ENCODE data around the gene INPP5K. TPM values are rescaled to one million over a fixed set of nuclear protein-coding genes. Genes with fewer than 3 reads are reported as not detected.
A peak's percentile ranks its signal among the peaks of the same experiment; 100 is the strongest.
"Not testable (repeated sequence)": the region's sequence is repeated elsewhere in the genome, so short reads cannot be mapped to it uniquely, and the experiment has no call there.

The INPP5K gene
- total RNA-seq, result 58.2 TPM

GRCh38 chr17:1516388-1517161, at the start of gene INPP5K:
INPP5K (minus strand) TSS chr17:1516612; CDS start chr17:1516499, 113 bp downstream.
- peak; percentile 94 to 98 (median 98) for DNase-seq (ENCODE audit: low read depth in 2 of 3, low spot score in 2 of 3)

DNA sequence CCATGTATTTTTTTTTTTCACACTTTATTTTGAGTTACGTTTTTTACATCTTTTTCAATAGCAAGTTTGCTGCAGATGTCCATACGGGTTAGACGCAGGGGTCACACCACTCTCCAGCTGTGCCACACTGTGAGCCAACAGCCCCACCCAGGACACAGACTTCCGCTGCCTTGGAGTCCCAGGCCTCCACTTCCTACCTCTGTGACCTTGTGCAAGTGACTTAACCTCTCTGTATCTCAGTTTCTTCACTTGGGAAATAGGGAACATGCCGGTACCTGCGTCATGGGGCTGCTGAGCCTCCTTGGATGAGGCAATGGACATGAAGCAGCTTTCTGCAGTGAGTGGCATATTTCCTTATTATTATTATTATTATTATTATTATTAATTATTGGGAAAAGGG, 49.5 kb upstream of the INPP5K start:
- DNase-seq (ENCODE audit: low read depth in 2 of 3, low spot score in 2 of 3), result no peak

GRCh38 chr17:1563786-1564613, 47.6 kb upstream of the INPP5K start:
- DNase-seq (ENCODE audit: low read depth in 2 of 3, low spot score in 2 of 3), result peak in 1 of 3 donors; percentile 21

DNA sequence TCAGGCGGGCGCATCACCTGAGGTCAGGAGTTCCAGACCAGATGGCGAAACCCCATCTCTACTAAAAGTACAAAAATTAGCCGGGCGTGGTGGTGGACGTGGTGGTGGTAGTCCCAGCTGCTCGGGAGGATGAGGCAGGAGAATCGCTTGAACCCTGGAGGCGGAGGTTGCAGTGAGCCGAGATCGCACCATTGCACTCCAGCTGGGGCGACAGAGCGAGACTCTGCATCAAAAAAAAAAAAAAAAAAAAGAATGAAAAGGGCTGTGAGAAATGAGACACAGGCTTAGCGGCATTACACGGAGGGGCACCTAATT, 47.0 kb upstream of the INPP5K start:
- not testable (repeated sequence) for DNase-seq (ENCODE audit: low read depth in 2 of 3, low spot score in 2 of 3)

DNA sequence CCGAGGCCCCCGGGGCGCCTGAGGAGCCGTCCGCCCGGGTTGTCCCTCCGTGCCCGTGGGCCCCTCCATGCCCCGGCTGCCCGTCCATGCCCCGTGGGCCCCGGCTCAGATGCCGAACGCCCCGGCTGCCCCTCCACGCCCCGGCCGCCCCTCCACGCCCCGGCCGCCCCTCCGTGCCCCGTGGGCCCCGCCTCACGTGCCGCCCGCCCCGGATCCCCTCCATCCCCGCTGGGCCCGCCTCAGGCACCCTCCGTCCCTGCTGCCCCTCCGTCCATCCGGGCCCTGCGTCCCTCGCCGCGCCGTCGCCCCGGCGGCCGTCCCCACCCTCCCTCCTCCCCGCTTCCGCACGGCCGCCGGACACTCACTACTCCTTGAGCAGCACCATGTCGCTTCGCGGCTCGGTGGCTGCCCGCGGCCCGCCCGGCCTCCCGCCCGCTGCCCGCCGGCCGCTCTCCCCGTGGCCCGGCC, 45.8 kb upstream of the INPP5K start:
- DNase-seq (ENCODE audit: low read depth in 2 of 3, low spot score in 2 of 3), result peak in 1 of 3 donors; percentile 11

DNA sequence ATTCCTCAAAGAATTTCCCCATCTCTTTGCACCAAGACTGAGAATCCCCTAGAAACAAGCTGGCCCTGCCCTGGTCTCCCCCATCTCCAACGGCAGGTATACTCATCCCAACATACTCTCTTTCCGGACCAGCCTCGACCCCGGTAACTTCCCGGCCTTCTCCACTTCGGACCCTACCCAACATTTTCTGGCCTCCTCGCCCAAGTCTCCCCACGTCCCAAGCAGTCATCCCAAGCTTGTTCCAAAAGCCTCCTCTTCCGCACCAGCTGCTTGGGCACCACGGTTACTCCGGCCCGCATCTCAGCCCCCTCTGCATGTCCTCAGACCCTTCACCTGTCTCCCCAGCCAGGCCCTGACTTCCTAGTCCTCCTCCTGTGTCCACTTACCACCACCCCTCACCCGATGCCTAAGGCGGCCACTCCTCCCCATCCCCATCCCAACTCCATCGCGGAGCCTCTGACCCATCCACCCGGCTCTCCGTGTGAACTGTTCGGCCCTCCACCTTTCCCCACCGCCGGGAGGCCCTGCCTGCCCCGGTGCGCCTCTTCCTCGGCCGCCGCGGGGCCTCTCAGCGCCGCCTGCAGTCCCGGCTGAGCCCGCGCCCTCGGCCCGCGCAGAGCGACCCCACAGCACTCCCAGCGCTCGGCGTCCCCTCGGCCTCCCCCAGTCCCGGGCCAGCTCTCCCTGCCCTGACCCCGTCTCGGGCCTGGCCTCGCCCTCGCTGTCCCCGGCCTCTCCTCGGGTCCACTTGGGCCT, 45.2 kb upstream of the INPP5K start:
- peak in 1 of 3 donors; percentile 38 for DNase-seq (ENCODE audit: low read depth in 2 of 3, low spot score in 2 of 3)

DNA sequence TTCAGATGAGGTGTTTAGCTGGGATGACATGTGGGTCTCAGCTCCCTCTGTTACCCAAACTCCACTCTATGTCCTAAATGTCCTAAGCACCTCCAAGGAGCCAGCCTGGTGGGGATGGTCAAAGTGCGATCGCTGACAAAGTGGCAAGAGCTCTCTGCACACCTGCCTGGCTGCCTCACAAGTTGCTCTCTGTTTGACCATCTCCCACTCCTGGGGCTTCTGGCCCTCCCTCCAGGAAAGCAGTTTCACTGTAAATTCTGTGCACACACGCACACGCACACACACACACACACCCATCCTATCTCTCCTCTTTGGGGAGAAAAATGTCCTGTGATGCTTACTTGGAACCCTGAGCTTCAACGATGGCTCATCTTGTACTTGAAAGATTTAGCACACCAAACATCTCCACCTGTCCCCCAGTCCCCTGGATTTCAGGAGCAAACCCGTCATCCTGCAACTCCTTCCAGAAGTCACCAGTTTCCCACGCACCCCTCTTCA, 44.5 kb upstream of the INPP5K start:
- DNase-seq (ENCODE audit: low read depth in 2 of 3, low spot score in 2 of 3), result no peak

DNA sequence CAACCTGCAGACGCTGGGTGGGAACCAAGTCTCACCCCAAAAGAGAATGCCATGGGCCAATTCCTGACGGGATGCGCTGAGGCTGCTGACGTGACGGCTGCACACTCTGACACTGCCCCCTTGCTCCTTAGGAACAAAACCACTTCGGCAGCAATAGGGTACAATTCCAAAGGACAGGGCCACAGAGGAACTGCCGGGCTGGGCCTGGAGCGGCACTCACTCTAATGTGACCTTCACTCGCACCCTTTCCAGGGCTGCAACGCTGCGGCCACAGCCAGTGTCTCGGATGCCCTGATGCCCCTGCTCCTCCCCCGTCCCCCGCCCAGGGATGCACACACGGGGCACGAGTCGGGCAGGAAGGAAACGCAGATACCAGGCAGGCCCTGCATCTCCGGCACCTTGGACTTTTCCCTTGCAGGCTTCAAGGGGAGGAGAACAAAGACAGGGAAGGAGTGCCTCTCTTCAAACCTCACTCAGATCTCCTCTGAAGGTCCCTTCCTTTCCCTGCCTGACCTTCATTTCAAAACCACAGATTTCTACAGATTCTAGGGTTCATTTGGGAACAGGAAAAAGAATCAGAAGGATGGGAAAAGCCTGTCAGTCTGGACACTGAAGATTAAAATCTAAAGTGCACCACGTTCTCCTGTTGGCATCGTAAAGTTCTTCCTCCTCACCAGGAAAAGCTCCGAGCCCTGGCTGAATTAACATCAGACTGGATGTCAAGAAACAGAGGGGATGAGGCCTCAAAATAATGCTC, 43.9 kb upstream of the INPP5K start:
- DNase-seq (ENCODE audit: low read depth in 2 of 3, low spot score in 2 of 3), result no peak

GRCh38 chr17:1559047-1560043, 42.9 kb upstream of the INPP5K start:
- no peak for DNase-seq (ENCODE audit: low read depth in 2 of 3, low spot score in 2 of 3)

DNA sequence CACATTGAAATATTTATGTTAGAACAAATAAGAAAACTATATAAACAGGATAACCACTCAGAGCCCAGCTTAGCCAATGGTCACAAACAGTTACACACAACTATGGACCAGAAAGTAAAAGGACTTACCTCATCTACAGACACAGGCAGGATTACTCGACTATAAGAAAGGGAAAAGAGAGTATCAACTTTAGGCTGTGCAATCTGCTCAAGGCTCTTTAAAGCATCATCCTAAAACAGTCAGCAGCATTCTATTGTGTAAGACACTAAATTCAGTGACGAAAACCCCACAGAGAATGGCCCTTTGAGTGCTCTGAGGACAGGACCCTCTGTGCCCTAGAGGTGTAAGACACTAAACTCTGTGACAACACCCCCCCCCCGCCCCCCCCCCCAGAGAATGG, 42.0 kb upstream of the INPP5K start:
- DNase-seq (ENCODE audit: low read depth in 2 of 3, low spot score in 2 of 3), result no peak

- DNase-seq (ENCODE audit: low read depth in 2 of 3, low spot score in 2 of 3), result no peak
These were observed 41.1 kb upstream of the INPP5K start for GRCh38 chr17:1557355-1558095.

- DNase-seq (ENCODE audit: low read depth in 2 of 3, low spot score in 2 of 3), result peak in 2 of 3 donors; percentile 61 to 74
These were observed 39.4 kb upstream of the INPP5K start for GRCh38 chr17:1555651-1556471.

GRCh38 chr17:1554751-1555540, 38.5 kb upstream of the INPP5K start:
- DNase-seq (ENCODE audit: low read depth in 2 of 3, low spot score in 2 of 3), result no peak

DNA sequence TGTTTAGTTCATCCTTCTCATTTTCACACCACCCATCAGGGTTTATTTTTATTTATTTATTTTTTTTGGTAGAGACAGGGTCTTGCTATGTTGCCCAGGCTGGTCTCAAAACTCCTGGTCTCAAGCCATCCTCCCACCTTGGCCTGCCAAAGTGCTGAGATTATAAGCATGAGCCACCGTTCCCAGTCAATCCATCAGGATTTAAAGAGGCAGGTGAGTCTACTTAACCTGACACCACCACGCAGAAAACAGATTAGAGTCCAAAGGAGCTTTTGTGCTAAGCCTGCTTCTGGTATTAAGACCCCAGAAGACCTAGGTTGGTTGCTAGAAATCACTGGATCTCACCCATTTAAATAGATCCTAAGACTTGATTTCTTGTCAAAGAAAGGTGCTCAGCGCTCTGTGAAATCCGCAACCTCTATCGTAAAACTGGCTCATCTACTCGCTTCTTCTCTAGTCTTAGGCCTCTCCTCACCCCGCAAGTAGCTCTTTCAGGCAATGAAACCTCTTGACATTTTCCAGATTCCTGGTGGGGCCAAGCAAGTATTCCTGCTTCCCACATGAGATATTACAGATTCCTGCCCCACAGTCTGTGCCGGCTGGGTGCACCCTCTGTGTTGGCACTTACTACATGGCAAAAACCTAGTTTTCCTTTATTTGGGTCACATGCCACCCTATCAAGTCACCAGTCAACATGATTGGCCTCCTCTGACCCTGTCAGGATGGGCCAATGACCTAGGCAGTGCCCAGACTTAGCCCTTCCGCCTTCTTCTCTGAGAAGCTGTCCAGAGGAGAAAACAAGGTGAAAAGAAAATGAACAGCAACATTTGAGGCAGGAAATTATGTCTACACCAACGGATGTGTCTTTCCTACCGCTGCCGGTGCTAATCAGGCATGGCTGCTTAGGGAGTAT, 37.2 kb upstream of the INPP5K start:
- DNase-seq (ENCODE audit: low read depth in 2 of 3, low spot score in 2 of 3), result no peak

DNA sequence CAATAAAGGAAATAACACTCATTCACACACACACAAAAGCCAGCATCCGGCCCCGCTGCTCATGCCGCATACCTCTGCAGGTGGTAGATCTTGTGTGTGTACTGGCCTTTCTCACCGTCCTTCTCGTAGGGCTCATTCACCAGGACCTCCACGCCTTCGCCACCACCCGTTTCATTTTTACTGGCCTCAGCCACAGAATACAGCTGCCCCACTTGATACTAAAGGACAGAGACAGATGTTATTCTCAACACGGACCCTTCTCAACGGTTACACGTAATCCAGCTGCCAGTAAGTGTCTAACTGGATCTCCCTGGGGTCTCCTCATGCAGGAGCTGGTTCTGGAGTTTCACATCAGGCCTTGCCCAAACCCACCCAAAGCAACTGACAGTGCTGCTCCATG, 36.5 kb upstream of the INPP5K start:
- DNase-seq (ENCODE audit: low read depth in 2 of 3, low spot score in 2 of 3), result no peak

- no peak for DNase-seq (ENCODE audit: low read depth in 2 of 3, low spot score in 2 of 3)
These were observed 35.3 kb upstream of the INPP5K start for GRCh38 chr17:1551741-1552140.

Measured in hematopoietic multipotent progenitor cell (in vitro differentiated cells).